ENCODE results near the gene USP17L13.
"Not testable (repeated sequence)": the region's sequence is repeated elsewhere in the genome, so short reads cannot be mapped to it uniquely, and the experiment has no call there.

The USP17L13 gene

GRCh38 chr4:9271719-9272118 is 47.0 kb downstream of the USP17L13 start:
- not testable (repeated sequence) for H3K27ac Mint-ChIP-seq; H3K4me1 Mint-ChIP-seq; ATAC-seq (replicated peaks); H3K4me3 Mint-ChIP-seq; H3K36me3 Mint-ChIP-seq; H3K9me3 Mint-ChIP-seq; H3K27me3 Mint-ChIP-seq
- DNase-seq: peak; percentile 2

Measured in stimulated activated naive B cell treated with anti-CD40 and anti-IgM and Interleukin-4, amounts not matched to agents 10 μg/mL and 1 μg/mL and 100 μg/mL, for 72 hours (primary cell).